NOMO-1 treated with DMSO at 0.1 percent for 48 hours (cell line): ENCODE data around the gene GPRC5C.

ENCODE experiments used
- DNase-seq: peaks from one replicate; lab custom pipeline; 2025; ENCODE audit not compliant: unreplicated experiment; lab: John Stamatoyannopoulos, UW

GPRC5C gene

GRCh38 chr17:74432766-74433391 is 991 bp downstream of the GPRC5C start:
- no peak for DNase-seq

- DNase-seq, result no peak
Observed at GRCh38 chr17:74433421-74434121, 1.7 kb downstream of the GPRC5C start.

GRCh38 chr17:74435775-74436359 is 4.0 kb downstream of the GPRC5C start:
- DNase-seq, result no peak

DNA sequence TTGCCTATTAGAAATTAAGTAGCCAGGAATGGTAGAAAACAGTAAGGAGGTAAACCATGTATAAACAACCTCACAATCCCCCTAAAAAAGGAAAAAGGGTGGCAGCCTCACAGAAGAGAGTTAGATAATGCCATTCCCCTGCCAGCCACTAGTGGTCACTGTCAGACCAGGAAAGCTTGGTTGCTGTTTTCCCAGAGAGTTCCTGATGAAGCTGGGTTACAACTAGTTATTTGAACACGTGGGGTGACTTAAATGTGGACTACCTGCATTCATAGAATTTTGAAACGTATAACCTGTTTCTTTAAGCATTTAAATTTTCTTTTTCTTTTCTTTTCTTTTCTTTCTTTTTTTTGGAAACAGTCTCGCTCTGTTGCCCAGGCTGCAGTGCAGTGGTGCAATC is 5.8 kb downstream of the GPRC5C start:
- peak; percentile 17 for DNase-seq

GRCh38 chr17:74439691-74440567 is 8.0 kb downstream of the GPRC5C start:
- DNase-seq, result no peak

GRCh38 chr17:74441537-74441936 is 9.6 kb downstream of the GPRC5C start:
- DNase-seq, result no peak

DNA sequence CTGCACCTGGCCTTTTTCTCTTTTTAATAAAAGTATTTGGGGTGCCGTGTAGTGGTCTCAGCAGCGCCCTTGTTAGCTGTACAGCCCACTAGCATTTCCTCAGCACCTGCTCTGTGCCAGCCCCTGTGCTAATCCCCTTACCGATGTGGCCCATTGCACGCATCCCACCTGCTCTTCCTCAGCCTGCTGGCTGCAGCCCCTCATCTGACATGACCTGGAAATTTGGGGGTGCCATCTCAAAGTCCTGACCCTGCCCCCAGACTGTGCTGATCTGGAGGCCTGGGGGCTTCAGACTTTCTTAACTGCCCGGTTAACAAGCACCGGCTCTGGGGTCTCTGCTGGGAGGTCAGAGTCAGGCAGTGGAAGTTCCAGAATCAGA is 10.4 kb downstream of the GPRC5C start:
- DNase-seq, result no peak

DNA sequence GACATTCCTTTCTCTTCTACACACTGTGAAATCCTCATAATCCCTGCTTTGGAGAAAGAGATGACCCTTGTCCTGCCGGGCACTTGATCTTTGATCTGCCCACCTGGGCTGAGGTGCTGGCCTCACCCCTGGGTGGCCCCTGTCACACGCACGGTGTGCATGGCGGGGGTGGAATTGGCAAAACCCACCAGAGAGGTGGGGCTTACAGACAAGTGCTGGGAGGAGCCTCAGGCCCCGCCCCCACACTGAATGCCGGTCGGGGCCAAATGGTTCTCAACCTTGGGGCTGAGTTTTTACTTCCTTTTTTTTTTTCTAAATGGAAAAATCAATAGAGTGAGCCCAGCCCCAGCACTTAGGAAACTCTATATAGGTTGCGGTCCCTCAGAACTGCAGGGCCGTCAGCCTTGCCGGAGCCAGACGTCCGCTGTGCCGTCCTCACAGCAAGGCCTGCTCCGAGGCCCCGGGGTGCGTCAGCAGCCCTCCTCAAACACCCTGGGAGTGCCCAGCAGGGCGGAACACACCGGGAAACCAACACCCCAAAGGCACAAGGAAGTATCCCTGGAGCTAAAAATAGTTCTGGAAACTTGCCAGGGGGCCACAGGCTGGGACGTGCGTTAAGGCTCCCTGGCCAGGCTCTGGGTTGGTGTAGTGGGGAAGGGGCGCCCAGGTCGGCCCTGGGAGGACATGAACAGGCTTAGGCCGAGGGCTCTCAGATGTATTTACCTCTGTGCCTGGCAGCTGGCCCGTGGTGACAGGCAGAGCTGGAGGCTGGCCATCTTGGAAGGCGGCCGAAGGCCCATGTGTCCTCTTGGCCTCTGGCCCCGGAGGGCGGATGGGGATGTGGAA is 11.0 kb downstream of the GPRC5C start:
- DNase-seq, result peak; percentile 94

- no peak for DNase-seq
Observed at GRCh38 chr17:74443516-74444296, 11.8 kb downstream of the GPRC5C start.

DNA sequence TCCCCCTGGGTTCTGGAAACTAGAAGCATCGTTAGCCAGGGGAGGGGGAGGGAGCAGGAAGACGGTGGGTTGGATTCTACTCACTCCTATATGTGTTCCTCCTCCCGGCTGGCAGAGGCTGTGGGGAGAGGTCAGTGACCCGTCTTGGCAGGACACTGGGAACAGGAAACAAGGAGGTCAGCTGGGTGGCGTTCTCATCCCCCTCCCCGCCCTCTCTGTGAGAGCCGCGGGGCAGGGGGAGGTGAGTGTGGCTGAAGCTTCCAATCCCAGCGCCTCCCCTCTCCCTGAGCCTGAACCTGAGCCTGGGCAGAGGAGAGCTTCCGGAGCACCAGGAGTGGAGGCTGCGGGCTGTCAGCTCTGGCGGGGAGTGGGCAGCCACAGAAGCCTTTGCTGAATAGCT is 12.5 kb downstream of the GPRC5C start:
- DNase-seq, result no peak

DNA sequence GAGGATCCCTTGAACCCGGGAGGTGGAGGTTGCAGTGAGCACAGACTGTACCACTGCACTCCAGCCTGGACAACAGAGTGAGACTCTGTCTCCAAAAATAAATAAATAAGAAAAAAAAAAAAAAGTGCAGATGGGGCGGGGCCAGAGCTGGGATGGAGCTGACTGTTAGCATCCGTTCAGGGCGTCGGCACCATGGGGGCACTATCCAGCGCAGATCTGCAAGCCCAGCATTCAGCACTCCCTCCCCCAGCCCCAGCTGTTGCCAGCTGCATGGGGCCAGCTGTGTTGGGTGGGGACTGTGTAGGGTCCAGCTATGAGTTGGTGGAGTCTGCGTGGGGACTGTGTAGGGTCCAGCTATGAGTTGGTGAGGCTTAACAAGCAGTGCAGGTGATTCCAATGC is 13.3 kb downstream of the GPRC5C start:
- DNase-seq, result no peak

DNA sequence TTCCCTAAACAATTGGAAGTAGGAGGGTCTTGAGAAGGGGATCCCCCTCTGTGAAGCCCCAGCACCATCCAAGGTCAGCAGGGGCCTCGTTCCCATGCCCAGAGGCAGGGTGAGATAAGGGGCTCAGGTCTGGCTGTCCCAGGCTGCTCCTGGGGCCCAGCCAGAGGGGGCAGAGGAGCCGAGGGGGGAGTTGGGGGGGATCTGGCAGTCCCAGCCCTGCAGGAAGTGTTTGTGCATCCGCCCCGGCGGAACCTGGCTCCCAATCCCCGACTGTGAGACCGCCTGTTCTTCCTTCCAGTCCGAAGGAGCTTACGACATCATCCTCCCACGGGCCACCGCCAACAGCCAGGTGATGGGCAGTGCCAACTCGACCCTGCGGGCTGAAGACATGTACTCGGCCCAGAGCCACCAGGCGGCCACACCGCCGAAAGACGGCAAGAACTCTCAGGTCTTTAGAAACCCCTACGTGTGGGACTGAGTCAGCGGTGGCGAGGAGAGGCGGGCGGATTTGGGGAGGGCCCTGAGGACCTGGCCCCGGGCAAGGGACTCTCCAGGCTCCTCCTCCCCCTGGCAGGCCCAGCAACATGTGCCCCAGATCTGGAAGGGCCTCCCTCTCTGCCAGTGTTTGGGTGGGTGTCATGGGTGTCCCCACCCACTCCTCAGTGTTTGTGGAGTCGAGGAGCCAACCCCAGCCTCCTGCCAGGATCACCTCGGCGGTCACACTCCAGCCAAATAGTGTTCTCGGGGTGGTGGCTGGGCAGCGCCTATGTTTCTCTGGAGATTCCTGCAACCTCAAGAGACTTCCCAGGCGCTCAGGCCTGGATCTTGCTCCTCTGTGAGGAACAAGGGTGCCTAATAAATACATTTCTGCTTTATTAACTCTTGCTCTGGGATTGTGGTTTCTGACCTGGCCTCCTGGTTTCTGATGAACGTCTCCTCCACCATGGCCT is 14.9 kb downstream of the GPRC5C start:
- DNase-seq, result no peak

GRCh38 chr17:74447628-74448159 is 15.8 kb downstream of the GPRC5C start:
- no peak for DNase-seq

DNA sequence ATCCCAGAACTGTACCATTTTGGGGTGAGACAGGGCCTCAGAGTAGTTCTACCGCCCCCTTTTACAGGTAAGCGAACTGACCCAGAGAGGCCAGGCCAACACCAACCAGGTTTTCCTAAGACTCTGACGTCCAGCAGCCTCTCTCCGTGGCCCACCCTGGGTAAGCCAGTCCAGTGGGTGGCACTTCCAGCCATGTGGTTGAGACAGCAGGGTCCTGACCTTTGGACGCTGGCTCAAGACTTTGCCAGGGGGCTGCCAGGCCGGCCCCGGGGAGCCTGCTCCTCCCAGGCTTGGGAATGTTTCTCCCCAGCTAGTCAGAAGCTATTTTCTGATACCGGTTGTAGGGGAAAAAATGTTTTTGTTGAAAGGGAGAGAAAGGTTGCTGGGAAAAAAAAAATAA is 16.9 kb downstream of the GPRC5C start:
- DNase-seq, result no peak

DNA sequence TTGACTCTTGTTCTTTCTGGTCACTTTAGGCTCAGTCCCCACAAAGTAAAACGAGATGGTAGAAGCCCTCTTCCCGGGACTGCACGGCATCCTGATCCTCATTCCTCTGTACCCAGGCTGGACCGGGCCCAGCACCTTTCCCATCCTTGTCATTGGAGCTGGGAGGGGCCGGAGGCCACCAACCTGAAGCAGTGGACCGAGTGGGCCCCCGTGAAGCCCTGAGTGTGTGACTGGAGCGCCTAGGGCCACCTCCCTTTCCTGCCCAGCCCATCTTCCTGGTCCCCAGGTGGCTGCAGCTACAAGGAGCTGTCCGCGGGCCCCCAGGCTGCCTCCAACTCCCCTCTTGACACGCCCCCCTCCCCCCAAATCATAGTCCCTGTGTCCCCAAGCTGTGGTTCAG is 17.4 kb downstream of the GPRC5C start:
- DNase-seq, result no peak

DNA sequence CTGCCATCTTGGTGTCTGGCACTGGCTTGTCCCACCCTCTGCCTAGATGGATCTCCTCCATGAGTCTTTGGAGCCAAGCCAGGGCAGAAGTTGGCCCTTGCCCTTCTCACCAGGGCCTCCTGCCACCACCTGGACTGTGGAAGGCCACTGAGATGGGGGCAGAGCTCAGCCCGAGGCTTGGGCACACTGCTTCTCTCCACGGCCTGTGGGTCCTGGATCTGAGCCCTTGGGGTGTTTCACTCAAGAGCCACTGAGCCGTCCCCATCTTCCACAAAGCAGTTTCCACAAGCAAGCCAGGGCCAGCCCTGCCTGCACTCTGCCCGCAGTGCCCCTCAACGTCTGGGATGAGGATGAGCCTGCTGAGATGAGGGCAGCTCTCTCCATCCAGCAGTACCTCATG is 17.9 kb downstream of the GPRC5C start:
- no peak for DNase-seq

- DNase-seq, result no peak
Observed at GRCh38 chr17:74450231-74450630, 18.3 kb downstream of the GPRC5C start.

DNA sequence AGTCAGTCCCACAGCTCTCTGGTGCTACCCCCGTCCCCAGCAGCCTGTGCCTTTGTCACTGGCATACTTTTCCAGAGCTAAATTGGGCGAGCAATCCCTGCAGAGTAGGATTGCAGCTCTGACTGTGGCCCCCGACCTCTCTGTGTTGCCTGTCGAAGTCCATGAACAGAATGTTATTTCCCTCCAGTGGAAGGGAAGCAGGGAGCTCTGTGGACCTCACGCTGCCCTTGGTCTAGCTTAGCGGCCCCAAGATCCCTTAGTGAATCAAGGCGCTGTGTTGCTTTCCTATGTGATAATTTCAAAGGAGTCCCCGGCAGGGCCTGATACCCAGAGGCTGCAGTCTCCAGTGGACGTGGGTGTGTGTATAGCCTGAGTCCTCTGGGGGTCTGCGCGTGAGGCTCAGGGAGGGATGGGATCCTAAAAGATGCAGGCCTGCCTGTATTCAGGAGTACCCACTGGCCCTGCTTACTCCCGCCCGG is 19.1 kb downstream of the GPRC5C start:
- DNase-seq, result no peak
